HG02870 (cell line): ENCODE results near the gene FOXO3.
A peak's percentile ranks its signal among the peaks of the same experiment; 100 is the strongest.

ENCODE experiments used
- ATAC-seq: cut with Tn5 transposase; IDR thresholded peaks from one replicate; pipeline ENCODE4 v1.9.1; 2021; ENCODE audit warnings: mild to moderate bottlenecking, moderate library complexity; ENCODE audit not compliant: unreplicated experiment

Gene FOXO3

DNA sequence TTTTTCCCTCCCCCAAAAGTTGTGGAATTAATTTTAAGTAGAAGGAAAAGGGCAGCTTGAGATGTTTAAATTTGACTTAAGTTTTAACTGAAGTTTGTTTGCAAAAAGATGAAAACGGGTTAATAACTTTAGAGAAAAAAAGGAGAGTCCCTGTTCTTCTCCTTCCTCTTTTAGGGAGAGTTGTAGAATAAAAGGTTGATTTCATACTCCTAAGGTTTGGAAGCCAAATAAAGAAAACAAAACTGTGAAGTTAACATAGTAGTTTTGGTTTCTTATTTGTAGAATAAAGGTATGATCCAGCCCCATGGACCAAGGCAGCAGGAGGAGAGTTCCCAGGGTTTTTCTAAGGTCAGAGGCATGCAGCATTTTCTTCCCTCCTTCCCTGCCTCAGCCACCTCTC, 33.4 kb downstream of the FOXO3 start:
- ATAC-seq: no peak

DNA sequence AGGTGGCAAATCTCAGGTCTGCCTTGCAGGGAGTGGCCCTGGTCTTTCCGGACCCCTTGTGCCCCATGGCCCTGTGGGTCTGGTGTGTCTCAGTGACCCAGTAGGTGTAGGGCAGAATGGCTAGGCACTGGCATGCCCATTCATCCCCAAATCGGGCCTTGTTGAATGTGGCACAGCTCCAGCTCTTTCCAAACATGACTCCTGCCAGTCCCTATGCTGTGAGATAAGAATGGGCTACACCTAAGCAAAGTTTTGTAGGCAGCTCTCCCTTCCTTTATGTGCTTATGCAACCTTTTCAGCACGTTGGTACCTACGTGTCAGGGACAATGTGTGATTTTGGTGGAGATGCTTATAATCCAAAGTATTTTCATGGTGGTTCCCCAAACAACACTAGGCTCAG, 33.9 kb downstream of the FOXO3 start:
- ATAC-seq: no peak

DNA sequence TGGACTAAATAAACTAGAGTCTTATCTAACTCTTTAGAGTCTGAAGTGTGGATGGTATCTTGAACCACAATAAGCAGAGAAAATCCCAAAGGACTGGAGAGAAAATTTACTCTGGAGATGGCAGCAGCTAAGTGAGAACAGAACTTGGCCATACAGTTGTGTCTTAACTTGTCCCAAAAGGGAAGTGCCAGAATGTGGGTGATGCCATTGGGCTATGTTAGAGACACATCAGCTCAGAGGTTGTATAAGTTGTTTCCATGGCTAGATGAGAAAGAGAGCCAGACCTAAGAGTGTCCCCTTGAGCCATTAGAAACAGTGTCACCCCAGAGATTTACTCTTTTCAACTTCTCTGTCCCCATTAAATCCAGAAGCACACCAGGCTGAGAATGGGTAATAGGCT, 36.2 kb downstream of the FOXO3 start:
- no peak for ATAC-seq

DNA sequence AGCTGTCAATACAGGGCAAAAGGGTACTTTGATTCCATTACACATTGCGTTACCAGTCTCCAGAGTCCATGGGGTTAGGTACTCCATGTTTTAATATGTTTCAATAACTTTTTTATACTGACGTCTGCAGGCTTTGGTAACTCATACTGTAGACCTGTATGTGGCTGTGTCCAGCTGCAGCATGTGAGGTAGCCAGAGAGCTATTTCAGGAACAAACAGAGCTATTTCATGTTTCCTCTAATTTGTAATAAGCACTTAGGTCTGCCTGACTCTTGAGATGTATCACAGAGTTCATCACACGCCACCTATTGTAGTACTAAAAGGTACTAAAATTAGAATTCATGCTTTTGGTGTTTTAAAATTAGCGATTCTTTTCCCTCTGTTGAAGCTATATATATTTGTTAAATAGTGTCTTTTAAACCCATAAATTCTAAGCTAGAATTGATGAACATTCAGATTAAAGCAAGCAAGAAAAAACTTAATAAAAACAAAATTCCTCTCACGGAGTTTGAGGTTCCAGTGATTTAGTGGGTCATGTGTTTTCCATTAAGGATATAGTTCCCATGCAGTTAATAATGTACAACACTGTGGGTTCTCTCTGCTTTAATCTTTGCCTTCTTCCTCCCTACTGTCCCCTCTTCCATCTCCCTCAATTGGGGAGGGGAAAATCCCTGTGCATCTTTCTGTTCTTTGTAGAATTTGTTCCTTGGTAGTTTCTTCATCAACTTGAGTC, 37.0 kb downstream of the FOXO3 start:
- ATAC-seq: peak; percentile 47

DNA sequence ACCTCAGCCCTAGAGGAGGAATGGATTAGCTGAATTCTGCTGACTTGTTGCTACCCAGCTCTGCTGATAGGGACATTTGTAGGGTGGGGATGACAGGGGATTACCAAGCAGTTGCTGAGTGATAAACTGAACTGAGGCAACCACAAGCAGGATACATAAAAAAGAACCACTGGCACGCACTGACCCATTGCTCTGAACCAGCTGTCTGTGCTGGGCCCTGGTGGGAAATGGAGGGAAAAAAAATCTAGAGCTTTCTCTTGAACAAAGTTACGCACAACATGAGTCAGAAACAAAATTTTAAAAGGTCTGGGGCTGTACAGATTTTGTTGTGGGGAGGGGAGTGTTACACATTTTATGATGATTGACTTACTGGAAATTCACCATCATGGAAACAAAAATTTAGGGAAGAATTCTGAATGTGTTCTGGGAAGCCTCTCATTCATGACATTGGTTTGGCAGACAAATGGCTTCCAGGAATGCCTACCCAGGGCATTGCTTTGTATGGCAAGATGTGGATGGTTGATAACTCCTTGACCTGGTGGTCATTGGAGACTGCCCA, 37.7 kb downstream of the FOXO3 start:
- ATAC-seq: peak; percentile 89

DNA sequence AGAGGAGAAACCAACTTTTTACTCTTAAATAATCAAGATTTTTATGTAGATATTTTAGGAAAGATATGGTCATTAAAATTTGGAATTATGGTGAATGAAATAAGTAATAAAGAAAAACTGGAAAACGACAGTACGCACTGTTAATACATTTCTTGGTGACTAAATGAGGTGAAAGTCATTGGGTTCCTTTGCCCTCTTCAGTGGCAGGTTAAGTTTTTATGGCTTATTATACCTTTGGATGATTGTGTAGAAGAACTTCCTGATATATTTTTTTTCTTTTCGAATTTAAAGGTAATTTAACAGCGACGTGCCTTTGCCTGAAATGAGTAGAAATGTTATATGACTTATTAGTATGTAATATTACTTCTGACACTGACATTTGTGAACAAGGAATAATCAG, 43.4 kb downstream of the FOXO3 start:
- no peak for ATAC-seq

DNA sequence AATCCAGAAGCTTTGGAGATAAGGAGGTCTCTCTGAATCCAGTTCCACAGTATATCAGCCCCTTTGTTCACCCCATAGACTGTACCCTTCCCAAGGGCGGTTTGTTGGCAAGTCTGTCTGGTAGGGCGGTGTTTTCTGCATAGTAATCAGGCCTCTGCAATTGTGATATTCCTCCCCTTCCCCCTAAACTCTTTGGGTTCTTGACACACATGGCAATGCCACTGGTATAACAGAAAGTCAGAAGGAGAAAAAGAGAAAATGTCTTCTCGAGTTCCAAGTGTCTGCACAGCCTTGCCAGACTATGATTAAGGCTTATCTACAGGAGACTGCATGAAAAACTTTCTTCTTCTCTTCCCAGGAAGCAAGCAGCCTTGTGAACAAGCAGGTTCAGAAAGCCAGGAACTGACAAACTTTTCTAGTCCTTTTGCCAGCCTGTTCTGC, 45.6 kb downstream of the FOXO3 start:
- ATAC-seq: no peak

DNA sequence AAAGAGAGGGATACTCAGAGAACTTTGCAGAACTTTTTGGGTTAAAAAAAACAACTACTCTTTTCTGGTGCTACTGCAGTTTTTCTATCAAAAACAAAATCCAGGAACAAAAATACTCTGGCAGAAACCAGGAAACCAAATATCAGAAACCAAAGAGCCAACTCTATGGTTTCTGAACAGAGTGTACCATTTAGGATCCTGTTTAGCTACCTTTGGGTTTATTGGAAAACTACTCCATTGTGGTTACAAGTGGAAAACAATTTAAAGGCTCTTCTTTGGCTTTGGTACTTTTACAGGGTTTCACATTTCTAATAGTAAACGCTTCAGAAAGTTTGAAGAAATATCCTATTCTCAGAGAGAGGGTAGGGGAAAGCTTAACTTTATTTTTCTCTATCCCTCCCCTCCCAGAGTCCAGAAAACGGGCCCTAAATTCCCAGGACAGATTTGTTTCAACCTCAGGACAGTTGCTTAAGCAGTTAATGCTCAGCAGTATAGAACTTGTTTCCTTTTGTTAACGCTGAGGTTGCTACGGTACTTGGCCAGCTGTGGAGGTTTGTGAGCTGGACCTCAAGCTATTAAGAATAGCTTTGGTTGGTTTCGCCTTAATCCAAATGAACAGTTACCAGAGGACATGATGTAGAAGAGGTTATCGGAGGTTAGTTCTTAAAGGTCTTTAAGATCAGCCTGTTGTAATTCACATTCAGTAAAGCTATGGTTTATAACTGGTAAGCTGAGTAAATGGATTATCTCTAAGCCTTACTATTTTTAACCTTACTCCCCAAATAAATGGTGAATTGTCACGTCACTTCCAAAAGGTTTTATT, 47.9 kb downstream of the FOXO3 start:
- ATAC-seq: no peak

DNA sequence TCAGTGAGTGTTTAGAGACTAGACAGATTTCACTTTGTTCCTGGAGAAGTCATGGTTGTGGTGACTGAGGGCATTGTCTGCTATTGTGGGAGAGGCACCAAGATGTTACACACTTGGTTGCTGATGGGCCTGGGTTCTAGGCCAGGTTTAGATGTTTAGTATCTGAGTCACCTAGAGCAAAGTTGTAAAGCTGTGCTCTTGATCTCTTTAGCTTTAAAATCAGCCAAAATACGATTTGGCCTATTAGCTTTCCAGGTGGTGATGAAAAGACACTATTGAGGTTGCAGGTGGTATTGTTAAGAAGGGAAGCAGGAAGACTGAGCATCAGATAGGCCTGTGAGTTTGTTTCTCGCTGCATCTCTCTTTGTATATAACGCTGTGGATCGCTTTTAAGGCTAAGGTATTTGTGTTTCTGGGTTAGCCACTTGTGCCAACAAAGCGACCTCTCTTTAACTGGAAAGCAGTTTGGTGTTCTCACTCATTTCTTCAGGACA, 48.6 kb downstream of the FOXO3 start:
- ATAC-seq: no peak

DNA sequence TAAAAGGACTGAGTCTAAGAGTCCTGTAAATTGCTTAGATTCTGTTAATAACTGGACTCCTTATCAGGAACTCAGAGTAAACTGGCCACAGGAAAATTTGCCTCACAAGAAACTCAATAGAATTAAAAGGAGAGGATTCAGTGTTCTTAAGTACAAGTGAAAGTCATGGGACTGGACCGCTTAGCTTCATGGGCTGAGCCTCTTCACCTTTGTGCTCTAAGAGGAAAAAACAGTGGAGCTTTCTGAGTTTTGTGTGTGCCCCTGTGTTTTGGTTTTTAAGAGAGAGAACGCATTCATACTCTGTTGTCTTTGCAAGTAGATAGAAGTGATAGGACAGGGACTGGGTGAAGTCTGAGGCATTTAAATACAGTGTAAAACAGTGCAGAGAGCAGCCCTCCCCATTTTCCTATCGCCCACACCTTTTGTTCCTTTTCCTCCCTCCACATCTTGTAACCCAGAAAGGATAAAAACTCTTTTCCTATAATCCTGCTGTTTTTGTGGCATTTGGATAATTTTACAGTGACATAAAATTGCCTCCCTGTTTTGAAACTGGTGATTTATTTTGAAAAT, 49.6 kb downstream of the FOXO3 start:
- no peak for ATAC-seq

DNA sequence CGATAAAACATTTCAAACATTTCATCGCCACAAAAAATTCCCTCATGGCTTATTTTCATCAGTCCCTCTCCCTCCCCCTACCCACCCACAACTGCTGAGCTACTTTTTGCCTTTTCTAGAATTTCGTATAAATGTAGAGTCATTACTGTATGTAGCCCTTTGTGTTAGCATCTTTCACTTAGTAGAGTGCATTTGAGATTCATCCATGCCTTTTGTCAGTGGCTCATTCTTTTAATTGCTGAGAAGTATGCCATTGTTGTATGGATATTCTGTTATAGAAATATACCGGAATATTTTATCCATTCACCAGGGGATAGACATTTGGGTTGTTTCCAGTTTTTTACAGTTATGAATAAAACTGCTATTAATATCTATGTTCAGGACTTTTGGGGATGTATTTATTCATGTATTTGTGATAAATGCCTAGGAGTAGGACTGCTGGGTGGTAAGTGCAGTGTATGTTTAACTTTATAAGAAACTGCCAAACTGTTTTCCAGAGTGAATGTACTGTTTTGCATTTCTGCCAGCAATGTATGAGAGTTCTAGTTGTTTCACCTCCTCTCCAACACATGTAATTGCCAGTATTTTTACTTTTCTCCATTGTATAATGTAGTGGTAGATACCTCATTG, 50.4 kb downstream of the FOXO3 start:
- no peak for ATAC-seq

DNA sequence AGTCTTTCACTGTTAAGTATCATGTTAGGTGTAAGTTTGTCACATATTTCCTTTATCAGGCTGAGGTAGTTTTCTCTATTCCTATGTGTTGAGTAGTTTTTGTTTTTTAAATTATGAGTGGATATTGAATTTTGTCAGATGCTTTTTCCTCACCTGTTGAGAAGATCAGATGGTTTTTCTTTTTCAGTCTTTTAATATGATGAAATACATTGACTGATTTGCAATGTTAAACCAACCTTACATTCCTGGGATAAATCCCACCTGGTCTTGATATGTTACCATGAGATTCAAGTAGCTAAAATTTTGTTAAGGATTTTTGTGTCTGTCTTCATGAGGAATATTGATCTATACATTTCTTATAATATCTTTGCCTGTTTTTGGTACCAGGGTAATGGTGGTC, 52.1 kb downstream of the FOXO3 start:
- ATAC-seq: no peak

DNA sequence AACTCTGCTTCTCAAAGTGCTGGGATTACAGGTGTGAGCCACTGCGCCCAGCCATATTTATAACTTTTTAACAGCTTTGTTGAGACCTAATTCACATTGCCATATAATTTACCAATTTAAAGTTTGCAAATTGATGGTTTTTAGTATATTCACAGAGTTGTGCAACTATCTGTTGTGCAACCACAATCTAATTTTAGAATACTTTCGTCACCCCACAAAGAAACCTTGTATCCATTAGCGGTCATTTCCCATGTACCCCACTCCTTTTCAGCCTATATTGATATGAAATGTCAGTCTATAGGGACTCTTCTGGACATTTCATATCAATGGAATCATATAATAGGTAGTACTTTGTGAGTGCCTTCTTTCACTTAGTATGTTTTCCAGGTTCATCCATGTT, 55.8 kb downstream of the FOXO3 start:
- ATAC-seq: no peak

DNA sequence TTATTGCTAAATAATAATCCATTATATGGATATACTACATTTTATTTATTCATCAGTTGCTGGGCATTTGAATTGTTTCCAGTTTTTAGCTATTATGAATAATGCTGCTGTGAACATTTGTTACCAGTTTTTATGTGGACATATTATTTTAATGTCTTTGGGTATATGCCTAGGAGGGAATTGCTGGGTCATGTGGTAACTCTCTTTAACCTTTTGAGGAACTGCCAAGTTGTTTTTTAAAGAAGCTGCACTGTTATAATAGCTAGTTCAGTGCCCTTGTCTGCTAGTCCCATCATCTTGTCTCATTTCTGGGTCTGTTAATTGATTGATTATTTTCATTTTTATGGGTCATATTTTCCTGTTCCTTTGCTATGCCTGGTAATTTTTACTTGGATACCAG, 56.3 kb downstream of the FOXO3 start:
- ATAC-seq: no peak

DNA sequence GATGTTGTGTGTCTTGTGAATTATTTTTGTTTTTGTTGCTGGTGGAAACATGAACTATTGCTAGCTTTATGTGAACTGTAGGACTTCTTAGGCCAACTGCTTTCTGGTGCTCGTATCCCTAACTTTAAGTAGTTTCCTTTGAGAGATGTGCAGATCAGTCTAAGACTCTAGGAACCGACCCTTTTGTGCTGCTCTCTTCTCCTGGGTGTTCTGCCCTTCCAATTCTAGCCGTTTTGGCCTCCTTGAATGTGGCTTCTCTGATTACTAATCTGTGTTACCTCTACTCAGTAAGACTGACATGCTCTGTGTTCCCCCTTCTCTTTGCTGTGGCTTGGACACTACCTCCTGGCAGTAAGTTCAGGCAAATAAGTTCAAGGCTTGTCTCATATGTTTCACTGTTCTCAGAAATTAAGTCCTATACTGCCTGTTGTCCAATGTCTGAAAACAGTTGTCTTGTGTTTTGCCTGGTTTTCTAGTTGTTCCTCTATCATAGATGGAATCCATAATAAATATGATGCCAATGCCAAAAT, 58.0 kb downstream of the FOXO3 start:
- no peak for ATAC-seq

DNA sequence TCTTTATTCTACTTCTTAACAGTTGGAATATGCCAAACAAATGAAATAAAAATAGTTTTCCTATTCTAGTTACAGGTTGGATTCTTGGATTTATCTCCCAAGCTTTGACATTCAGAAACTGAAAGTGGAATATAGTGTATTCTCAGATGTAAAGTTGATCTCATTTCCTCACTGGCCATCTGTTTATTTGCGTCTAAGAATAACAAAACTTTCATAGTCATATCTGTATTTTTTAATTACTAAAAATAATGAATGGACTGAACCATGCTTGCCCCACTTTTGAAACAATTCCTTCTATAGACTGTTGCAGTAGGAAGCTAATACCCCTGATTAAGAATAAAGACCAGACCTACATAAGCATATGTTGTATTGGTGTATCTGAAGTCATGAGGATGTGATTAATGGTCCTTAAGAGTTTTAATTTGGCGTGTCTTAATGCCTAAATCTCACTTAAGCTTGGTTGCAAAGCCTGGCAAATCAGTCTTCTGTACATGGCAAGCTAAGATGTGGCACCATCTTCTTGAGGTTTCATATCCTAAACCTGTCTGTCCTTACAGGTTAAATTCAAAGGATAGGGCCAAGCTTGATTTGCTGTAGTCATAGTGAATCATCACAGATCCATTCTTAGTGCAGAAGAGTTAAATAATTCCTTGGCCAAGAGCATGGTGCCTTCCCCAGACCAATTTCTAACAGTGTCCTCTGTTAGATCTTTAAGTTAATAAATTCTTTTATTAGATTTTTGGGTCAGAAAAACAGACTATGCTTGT, 58.9 kb downstream of the FOXO3 start:
- no peak for ATAC-seq

DNA sequence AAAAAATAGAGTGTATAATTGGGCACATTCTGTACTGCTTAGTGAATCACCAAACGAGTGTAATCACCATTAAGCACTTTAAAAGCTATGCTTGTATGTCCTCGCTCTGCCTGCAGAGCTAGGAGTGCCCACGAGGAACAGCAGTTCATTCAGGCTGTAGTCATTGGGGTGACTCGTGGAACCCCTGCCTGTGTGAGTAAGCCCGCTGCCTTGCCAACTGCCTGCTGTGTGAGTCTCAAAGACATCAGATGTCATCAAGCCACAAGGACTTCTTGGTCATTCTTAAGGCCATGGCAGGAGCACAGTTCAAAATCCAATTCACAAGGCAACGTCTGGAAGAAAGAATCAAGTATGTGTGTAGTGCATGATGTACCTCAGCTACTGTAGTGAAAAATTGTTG, 60.4 kb downstream of the FOXO3 start:
- ATAC-seq: no peak

DNA sequence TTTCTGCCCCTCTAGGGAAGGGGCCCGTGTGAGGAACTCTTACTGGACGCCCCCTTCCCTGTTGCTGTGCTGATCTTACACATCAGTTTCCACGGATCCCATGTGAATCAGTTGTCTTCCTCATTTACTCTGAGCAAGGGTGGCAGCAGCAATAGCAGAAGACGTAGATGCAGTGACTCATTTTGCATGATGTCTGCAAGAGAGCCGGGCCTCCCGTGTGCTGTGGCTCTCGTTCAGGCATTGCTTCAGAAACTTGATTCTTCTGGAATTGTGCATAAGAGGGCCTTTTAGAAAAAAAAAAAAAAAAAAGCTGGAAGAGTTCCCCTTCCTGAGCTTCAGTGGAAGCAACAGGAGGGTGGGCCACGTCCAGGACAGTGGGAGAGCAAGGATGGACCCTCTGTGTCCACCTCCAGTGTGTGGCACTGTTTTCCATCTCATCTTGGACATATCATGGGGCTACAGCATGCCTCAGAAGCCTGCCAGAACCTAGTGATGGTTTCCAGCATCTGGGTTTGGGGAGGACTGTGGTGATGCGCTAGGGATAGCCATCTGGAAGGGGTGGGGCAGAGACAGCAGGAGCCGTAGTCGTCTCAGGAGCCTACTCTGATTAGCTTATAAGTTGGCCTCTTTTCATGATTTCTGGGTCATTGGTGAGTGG, 62.1 kb downstream of the FOXO3 start:
- ATAC-seq: no peak

DNA sequence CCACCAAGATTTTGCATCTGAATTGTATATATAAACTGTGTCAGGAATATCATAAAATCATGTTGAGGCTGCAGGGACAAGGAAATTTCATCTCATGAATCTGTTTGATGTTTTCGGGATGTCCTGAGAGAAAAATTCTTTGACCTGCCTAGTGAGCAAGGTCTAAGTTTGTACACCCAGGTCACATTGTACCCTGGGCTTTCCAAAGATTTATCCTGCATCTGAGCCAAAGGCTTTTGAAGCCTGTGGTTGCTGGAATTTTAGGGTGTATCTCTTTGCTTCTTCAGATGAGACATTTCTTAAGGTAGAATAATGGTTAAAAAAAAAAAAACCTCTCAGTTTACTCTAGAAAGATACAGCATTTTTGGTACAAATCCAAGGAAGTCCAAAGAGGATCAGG, 63.3 kb downstream of the FOXO3 start:
- no peak for ATAC-seq

DNA sequence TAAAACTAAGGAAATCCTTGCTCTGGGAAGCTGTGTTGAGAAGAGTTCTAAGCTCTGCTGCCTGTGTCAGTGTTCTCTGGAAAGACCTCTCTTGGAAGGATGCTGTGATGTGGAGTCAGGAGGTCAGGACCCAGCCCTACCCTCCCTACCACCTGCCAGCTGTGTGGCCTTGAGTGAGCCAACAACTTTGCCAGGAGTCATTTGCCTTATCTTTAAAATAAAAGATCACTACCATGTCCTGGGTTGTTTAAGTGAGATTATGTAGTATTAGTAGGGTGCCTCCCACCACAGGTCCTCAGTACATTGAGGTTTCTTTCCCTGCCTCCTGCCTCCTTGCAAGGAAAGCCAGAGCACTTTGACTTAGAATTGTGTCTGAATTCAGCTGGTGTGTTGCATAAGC, 64.9 kb downstream of the FOXO3 start:
- no peak for ATAC-seq
